ENCODE results near the gene BRI3. TPM values are rescaled to one million over a fixed set of nuclear protein-coding genes. Genes with fewer than 3 reads are reported as not detected.
A peak's percentile ranks its signal among the peaks of the same experiment; 100 is the strongest.

Gene BRI3
- total and polyA plus RNA-seq, 9 of the 15 experiments (the other 6 are each of a cell fraction or from before 2014, with no cell fraction given), result 4.3 to 57.4 (median 18.6) TPM

- Histone ChIP-seq H3K4me1 (replicated peaks in 1 of 2; ENCODE audit: control insufficient read depth in 2 of 2, insufficient read depth in 2 of 2, low read length in 2 of 2) (peaks cover 8 to 63% of the 10 kb centered on the region in 2 experiments; a peak in 4 of 5 replicates), H3K9ac (ENCODE audit: insufficient read depth in 1 of 2, low read depth in 2 of 2, low read length in 2 of 2) (peak overlapping the region in 1 of 2 experiments; percentile 40; a peak in 2 of 4 replicates), H4K20me1 (replicated peaks; ENCODE audit: control insufficient read depth, insufficient read depth, low read length) (peaks cover 5% of the 10 kb centered on the region; the same call in 1 of the 2 replicates), H3K4me2 (ENCODE audit: insufficient read depth, low read length) (no peak overlapping the region), H3K36me3 (ENCODE audit: control insufficient read depth, insufficient read depth, low read length) (peaks cover 38% of the 10 kb centered on the region; the same call in 2 of the 3 replicates), H3K79me2 (ENCODE audit: control insufficient read depth, insufficient read depth, low read length) (peaks cover 13% of the 10 kb centered on the region; the same call in 2 of the 3 replicates), H3K9me3 (replicated peaks; ENCODE audit: control insufficient read depth, insufficient read depth, low read depth, low read length) (no peaks in the 10 kb centered on the region), H3K27ac (ENCODE audit: extremely low read depth, low read depth, low read length) (no peak overlapping the region), H3K27me3 (ENCODE audit: control insufficient read depth in 2 of 2, insufficient read depth in 2 of 2, low read length in 2 of 2) (peaks cover 0 to 50% of the 10 kb centered on the region in 2 experiments; a peak in 2 of 5 replicates), H3K9me1 (ENCODE audit: control insufficient read depth, insufficient read depth, low read length) (no peaks in the 10 kb centered on the region), H3K4me3 (no peak overlapping the region), H2AFZ (ENCODE audit: low read depth, low read length) (no peak overlapping the region)
- ChIA-PET POLR2A (interaction anchor here (0.6 to 1.1 kb wide), 2 partner anchors 16 to 133 kb away, joined by 3 to 4 read pairs; no protein-coding TSS in a partner anchor), CTCF (ENCODE audit: low intra/inter-chr PET ratio) (no interaction called here)
- DNase-seq (ENCODE audit: extremely low read depth in 1 of 4, low spot score in 3 of 4) (peak in 2 of 4 experiments; percentile 53 to 64), ATAC-seq (peak; percentile 6; the same call in 2 of the 3 replicates), FAIRE-seq (no peak)
- intact Hi-C loops (cut with micrococcal nuclease) (no loop called here), in situ Hi-C loops (cut with MboI) (no loop called here)
- 40% methylated on average over 14 of the region's 14 CpGs for WGBS (ENCODE audit: insufficient coverage, low coverage, missing lambda C conversion rate)
- no TSS peak for BruUV-seq (replicated peaks)
- TF ChIP-seq ZBTB33 (CRISPR knock-in tag; IDR thresholded peaks at IDR 0.05) (peak; percentile 65), CEBPB (tag; IDR thresholded peaks at IDR 0.05) (0 out of 2 replicates have a peak, but pooled peaks have one; percentile 10), ZNF644 (tag; IDR thresholded peaks at IDR 0.05; ENCODE audit: low read depth) (no peak), RBFOX2 (IDR thresholded peaks at IDR 0.05; ENCODE audit: low read depth, low read length) (0 out of 2 replicates have a peak, but pooled peaks have one; percentile 31)
Observed at GRCh38 chr7:98287486-98287959, 6.0 kb downstream of the BRI3 start.
